HG03095 (cell line): Measurements from ENCODE around the gene NCF2.
"Not testable (repeated sequence)": the region's sequence is repeated elsewhere in the genome, so short reads cannot be mapped to it uniquely, and the experiment has no call there.

Experiments used
- ATAC-seq: cut with Tn5 transposase; IDR thresholded peaks from one replicate; pipeline ENCODE4 v1.9.1; 2021; ENCODE audit warnings: moderate library complexity; ENCODE audit not compliant: unreplicated experiment

Gene NCF2

DNA sequence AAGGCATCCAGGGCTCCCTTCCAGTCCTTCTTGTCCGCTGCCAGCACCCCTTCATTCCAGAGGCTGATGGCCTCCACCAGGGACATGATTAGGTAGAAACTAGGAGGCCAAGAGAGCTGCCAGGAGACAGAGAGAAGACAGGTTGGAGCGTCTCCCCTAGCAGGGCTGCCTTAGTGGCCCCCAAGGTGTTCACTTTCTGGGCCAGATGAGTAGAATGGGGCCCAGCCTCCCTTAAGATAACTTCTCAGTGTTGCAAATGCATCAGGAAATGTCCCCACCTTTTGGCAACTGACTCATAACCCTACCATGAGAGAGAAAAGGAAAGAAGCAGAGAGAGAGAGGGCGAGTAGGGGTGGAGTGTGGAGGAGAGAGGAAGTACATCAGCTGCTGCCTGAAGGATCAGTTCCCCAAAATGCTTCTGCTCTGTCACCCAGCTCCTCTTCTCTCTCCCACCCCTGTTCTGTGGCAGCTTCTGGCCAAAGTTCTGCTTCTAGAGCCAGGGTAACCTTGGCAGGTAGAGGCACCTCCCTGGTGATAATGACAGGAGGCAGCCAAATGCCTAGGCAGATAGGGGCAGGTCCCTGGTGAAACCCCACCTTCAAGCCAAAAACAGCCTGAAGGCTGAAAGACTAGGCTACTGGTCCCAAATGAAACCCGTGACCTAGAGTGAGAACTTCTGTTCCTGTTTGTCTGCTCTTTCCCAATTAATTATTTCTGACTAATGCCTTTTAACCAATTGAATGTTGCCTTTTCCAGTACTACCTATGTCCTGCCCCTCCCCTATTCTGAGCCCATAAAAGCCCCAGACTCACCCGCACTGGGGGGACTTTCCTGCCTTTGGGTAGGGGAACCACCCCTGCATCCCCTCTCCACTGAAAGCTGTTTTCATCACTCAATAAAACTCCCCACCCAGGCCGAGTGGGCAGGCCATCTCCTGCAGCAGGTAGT lies at the start of gene NCF2:
Gene NCF2 (minus strand): TSS at position 216 of the 948 bp plus-strand sequence. CDS start 130 bp downstream, at position 86.
- ATAC-seq, result peak; percentile 85

- no peak for ATAC-seq
These were observed 48.6 kb upstream of the NCF2 start for GRCh38 chr1:183638649-183639387.

- ATAC-seq, result no peak
These were observed 46.5 kb upstream of the NCF2 start for GRCh38 chr1:183636783-183637182.

GRCh38 chr1:183636334-183636682 lies 46.0 kb upstream of the NCF2 start:
- no peak for ATAC-seq

DNA sequence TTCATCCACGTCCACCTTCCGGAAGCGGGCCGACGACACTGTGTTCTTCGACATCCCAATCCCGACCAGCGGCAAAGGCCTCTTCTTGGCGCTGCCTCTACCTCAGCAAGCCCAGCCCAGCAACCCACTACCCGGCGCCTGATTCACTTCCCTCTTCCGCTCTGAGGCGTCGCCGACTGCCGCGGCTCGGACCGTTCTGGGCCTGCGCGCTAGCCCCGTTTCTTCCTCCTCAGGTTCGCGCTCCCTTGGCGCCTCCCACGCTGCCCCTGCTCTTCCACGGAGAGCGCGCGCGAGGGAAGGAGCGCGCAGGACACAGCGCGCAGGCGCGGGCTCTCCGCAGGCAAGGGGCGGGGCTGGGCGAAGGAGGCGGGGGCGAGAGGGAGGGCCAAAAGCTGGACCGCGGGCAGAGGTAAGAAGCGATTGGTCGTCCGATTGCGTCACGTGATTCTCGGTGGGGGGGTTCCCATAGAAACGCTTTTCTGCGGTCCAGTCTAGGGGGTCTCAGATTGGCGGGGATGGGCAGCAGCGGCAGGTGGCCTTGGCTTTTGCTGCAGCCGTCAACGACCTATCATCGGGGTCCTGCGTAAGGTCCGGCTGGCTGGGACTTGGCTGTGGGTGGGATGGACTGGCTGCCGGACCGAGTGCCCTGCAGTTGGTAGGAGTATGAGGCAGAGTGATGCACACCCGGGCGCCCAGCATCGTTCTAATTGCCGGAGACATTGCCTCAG lies 45.5 kb upstream of the NCF2 start, which contains the start of gene ARPC5:
Gene ARPC5 (minus strand): TSS at position 178 of the 728 bp plus-strand sequence. CDS start 124 bp downstream, at position 54.
- peak; percentile 85 for ATAC-seq

- peak; percentile 7 for ATAC-seq
These were observed 44.9 kb upstream of the NCF2 start for GRCh38 chr1:183635099-183635605.

GRCh38 chr1:183634429-183635065 lies 44.3 kb upstream of the NCF2 start:
- ATAC-seq, result no peak

- ATAC-seq, result peak; percentile 45
These were observed 43.6 kb upstream of the NCF2 start for GRCh38 chr1:183633676-183634343.

- no peak for ATAC-seq
These were observed 42.7 kb upstream of the NCF2 start for GRCh38 chr1:183632964-183633363.

GRCh38 chr1:183632114-183632513 lies 41.9 kb upstream of the NCF2 start:
- ATAC-seq, result no peak

- ATAC-seq, result no peak
These were observed 40.5 kb upstream of the NCF2 start for GRCh38 chr1:183630748-183631147.

DNA sequence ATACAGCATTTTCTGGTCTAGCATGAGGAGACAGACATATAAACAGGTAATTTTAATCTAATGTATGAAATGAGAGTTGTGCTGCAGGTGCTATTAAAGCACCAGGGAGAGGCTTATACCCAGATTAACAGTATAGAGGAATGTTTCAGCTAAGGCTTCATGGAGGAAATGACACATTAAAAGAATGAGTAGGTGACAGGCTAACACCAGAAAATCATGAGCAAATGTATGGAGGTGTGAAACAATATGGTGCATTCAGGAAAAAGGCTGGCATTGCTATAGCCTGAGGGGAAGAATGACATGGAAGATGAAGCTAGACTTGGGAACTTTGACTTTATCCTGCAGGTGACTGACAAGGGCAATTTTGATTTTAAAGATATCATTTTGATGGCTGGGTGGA lies 38.3 kb upstream of the NCF2 start:
- ATAC-seq, result no peak

DNA sequence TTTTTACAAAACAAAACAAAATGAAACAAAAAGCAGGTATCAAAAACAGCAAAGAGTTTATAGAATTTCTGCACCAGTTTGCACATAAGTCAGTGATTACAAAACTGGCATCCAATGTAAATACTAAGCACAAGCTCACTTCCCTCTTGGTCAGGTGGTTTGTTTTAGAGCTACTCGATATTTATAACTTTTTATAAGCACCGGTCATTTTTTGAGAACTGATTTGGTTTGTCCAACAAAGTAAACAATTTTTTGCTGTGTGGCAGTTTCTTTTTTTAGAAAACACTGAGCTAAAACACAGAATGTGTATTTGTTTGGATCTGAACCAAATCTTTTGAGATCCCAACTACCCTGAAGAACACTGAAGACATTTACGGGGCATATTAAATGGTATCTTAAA lies 36.0 kb upstream of the NCF2 start:
- ATAC-seq, result not testable (repeated sequence)

- ATAC-seq, result peak; percentile 91
These were observed 32.9 kb upstream of the NCF2 start for GRCh38 chr1:183622884-183623785.

DNA sequence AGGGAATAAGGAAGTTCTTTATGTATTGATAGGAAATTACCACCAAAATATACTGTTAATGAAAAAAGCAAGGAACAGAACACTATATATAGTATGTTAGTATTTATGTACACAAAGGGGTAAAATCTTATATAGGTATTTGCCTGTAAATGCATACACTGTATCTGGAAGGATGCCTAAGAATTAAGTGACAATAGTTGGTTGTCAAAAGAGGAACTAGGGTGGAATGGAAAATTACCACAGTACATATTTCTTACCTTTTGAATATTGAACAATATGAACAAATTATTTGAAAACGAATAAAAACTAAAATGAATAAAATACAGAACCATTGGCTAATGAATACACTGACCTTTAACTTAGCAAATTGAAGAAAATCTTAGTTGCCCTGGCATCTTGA lies 31.8 kb upstream of the NCF2 start:
- ATAC-seq, result no peak

DNA sequence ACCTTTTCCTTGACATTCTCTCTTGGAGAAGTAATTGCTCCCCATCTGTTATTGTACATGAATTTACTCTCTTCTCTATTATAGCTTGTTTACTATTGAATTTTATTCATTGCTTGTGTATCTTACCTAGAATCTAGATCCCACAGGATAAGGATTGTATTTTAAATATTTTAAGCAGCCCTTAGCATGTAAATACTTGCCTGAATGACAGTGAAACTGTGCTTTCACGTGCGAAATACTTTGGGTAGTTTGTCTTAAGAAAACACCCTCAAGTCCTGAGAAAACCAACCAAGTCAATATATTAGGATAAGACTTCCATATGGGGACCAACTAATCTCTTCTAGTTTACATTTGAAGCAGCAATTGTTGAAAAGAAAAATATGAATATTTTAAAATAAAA lies 30.1 kb upstream of the NCF2 start:
- ATAC-seq, result no peak

- ATAC-seq, result no peak
These were observed 29.5 kb upstream of the NCF2 start for GRCh38 chr1:183619781-183620180.

- ATAC-seq, result not testable (repeated sequence)
These were observed 27.9 kb upstream of the NCF2 start for GRCh38 chr1:183618202-183618601.

DNA sequence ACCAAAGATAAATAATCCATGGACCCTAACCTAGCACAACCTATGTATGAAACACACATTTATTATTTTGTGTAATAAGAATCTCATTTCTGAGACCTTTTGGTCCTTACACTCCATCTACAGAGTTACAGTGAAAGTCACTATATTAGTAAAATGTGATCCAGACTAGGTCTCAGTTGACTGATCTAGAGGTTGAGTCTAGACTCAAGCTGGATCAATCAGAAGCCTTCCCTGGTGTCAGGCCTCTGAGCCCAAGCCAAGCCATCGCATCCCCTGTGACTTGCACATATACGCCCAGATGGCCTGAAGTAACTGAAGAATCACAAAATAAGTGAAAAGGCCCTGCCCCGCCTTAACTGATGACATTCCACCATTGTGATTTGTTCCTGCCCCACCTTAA lies 22.7 kb upstream of the NCF2 start:
- ATAC-seq, result not testable (repeated sequence)
